ENCODE data around the gene OR4K15.
"Not testable (repeated sequence)": the region's sequence is repeated elsewhere in the genome, so short reads cannot be mapped to it uniquely, and the experiment has no call there.

The OR4K15 gene, protein sequence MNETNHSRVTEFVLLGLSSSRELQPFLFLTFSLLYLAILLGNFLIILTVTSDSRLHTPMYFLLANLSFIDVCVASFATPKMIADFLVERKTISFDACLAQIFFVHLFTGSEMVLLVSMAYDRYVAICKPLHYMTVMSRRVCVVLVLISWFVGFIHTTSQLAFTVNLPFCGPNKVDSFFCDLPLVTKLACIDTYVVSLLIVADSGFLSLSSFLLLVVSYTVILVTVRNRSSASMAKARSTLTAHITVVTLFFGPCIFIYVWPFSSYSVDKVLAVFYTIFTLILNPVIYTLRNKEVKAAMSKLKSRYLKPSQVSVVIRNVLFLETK

DNA sequence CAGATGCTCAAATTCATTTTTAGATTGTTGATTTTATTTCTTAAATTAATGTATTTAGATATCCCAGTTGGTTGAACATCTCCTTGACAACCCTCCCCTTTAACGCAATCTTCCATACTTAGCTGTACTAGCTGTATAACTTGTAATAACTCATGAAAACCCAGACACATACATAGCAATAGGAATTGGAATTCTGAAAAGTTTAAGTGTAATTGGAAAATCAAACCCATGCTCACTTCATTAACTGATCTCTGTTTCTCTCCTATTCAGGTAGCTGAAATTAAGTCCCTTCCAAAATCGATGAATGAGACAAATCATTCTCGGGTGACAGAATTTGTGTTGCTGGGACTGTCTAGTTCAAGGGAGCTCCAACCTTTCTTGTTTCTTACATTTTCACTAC lies at the start of gene OR4K15:
Gene OR4K15, plus strand, starts transcription at position 301 of the 400 bp plus-strand sequence. Its CDS starts 0 bp downstream, at position 301.
- DNase-seq = no peak

- no peak for DNase-seq
Observed at GRCh38 chr14:19930617-19931016, 44.8 kb upstream of the OR4K15 start, which contains the start of gene OR4K1. Gene OR4K1, plus strand, starts transcription at chr14:19930917. Its CDS starts 4,750 bp downstream, at chr14:19935667.

GRCh38 chr14:19941668-19942067 lies 33.7 kb upstream of the OR4K15 start:
- no peak for DNase-seq

GRCh38 chr14:19947413-19948090 lies 27.8 kb upstream of the OR4K15 start:
- no peak for DNase-seq

- DNase-seq = no peak
Observed at GRCh38 chr14:19949218-19949617, 26.2 kb upstream of the OR4K15 start.

GRCh38 chr14:19969735-19970134 lies 5.7 kb upstream of the OR4K15 start:
- DNase-seq = not testable (repeated sequence)

- DNase-seq = no peak
Observed at GRCh38 chr14:19974844-19975243, 547 bp upstream of the OR4K15 start.

DNA sequence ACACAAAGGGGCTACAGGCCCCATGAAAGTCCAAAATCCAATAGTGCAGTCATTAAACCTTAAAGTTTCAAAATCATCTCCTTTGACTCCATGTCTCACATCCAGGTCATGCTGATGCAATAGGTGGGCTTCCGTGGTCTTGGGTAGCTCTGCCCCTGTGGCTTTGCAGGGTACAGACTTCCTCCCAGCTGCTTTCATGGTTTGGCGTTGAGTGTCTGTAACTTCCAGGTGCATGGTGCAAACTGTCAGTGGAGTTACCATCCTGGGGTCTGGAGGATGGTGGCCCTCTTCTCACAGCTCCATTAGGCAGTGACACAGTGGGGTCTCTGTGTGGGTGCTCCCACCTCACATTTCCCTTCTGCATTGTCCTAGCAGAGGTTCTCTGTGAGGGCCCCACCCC lies 18.0 kb downstream of the OR4K15 start:
- DNase-seq = no peak

- no peak for DNase-seq
Observed at GRCh38 chr14:20001863-20002262, 26.5 kb downstream of the OR4K15 start, which contains the start of gene OR4Q2. Gene OR4Q2, plus strand, starts transcription at chr14:20002163.

- no peak for DNase-seq
Observed at GRCh38 chr14:20002319-20002718, 26.9 kb downstream of the OR4K15 start.

DNA sequence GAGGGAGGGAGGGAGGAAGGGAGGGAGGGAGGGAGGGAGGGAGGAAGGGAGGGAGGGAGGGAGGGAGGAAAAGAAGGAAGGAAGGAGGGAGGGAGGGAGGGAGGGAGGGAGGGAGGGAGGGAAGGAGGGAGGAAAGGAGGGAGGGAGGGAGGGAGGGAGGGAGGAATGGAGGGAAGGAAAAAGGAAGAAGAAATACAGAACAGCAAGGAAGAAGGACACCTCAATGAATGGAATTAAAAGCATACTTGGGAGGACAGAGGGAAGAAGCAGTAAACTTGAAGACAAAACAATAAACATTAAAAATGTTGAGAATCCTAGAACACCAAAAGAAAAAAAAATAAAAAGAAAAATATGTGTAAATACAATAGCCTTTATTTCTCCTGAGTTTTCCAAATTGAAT lies 32.8 kb downstream of the OR4K15 start:
- no peak for DNase-seq

GRCh38 chr14:20019257-20019865 lies 44.0 kb downstream of the OR4K15 start, which contains the start of gene OR4K14:
Gene OR4K14, minus strand, starts transcription at chr14:20019307. Its CDS starts 4,114 bp downstream, at chr14:20015193.
- DNase-seq = no peak
